Calu3 (cell line): Measurements from ENCODE around the gene MINDY4. TPM values are rescaled to one million over a fixed set of nuclear protein-coding genes. Genes with fewer than 3 reads are reported as not detected.

Experiments used
- BruUV-seq: library from RNA; stranded (reverse); fragments of 400-500 nt; replicated peaks from 2 replicates; lab custom pipeline; 2021; lab: Mats Ljungman, UMichigan
- CTCF ChIA-PET: fragments of 300-600 bp; sonication (Branson Sonifier 250); formaldehyde crosslinking; loops from one replicate; lab custom pipeline; 2022; ENCODE audit warnings: antibody characterized with exemption; lab: Charles Lee
- DNase-seq: peaks from one replicate; pipeline ENCODE4 v3.0.0; 2022
- H3K27ac Mint-ChIP-seq: one replicate; pipeline ENCODE4 v1.8.0; 2022; ENCODE audit warnings: mixed read lengths; ENCODE audit not compliant: unreplicated experiment
- H3K27me3 Mint-ChIP-seq: one replicate; pipeline ENCODE4 v1.8.0; 2022; ENCODE audit warnings: mixed read lengths; ENCODE audit not compliant: unreplicated experiment
- H3K36me3 Mint-ChIP-seq: one replicate; pipeline ENCODE4 v1.8.0; 2022; ENCODE audit warnings: mild to moderate bottlenecking, moderate library complexity, mixed read lengths; ENCODE audit not compliant: insufficient read depth, unreplicated experiment
- H3K4me1 Mint-ChIP-seq: one replicate; pipeline ENCODE4 v1.8.0; 2022; ENCODE audit warnings: mild to moderate bottlenecking, low read depth, mixed read lengths; ENCODE audit not compliant: unreplicated experiment
- H3K4me3 Mint-ChIP-seq: one replicate; pipeline ENCODE4 v1.8.0; 2022; ENCODE audit warnings: mild to moderate bottlenecking, low read depth, moderate library complexity, mixed read lengths; ENCODE audit not compliant: unreplicated experiment
- H3K9me3 Mint-ChIP-seq: one replicate; pipeline ENCODE4 v1.8.0; 2022; ENCODE audit warnings: low read depth, mixed read lengths; ENCODE audit not compliant: unreplicated experiment
- intact Hi-C: fragments of 100-400 bp; cut with micrococcal nuclease; formaldehyde crosslinking; loops from one replicate; pipeline ENCODE4 v1.10.0; 2022; ENCODE audit not compliant: unreplicated experiment
- total RNA-seq: library from RNA; stranded (reverse); gene quantifications from 2 replicates; pipeline ENCODE4 v1.2.3, GENCODE V29; 2022
- TF ChIP-seq, protein P1 (sequence below): fragments of 200-600 bp; IDR thresholded peaks from one replicate; pipeline ENCODE4 v1.8.0; 2022; ENCODE audit warnings: antibody characterized with exemption; ENCODE audit not compliant: unreplicated experiment

The MINDY4 gene
- total RNA-seq, 1 experiment from 2014 or later: 12.4 TPM

DNA sequence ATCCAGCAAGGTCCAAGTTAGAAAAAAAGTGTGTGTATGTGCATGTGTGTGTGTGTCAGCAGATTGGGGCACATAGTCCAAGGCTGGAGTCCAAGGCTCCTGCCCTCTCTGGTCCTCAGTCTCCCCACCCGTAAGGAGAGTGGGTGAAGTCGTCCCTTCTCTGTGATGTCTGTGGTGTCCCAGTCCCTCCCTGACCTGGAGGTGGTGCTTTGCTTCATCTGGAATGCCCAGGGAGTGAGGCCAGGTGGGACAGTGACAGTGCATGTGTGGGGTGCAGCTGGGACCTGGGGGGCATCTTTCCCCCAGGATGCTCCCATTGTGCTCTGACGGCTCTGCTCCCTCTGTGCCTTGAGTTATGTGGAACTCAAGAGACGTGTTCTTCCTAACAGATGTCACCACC, 158.5 kb downstream of the MINDY4 start:
- Mint-ChIP-seq H3K9me3 (no peaks in the 10 kb centered on the region), H3K36me3 (no peaks in the 10 kb centered on the region), H3K27ac (no peak overlapping the region), H3K27me3 (no peaks in the 10 kb centered on the region), H3K4me3 (no peak overlapping the region), H3K4me1 (peaks cover 46% of the 10 kb centered on the region)
- DNase-seq: no peak
- intact Hi-C loops: no loop called here
- BruUV-seq: no TSS peak
- TF ChIP-seq, protein P1, sequence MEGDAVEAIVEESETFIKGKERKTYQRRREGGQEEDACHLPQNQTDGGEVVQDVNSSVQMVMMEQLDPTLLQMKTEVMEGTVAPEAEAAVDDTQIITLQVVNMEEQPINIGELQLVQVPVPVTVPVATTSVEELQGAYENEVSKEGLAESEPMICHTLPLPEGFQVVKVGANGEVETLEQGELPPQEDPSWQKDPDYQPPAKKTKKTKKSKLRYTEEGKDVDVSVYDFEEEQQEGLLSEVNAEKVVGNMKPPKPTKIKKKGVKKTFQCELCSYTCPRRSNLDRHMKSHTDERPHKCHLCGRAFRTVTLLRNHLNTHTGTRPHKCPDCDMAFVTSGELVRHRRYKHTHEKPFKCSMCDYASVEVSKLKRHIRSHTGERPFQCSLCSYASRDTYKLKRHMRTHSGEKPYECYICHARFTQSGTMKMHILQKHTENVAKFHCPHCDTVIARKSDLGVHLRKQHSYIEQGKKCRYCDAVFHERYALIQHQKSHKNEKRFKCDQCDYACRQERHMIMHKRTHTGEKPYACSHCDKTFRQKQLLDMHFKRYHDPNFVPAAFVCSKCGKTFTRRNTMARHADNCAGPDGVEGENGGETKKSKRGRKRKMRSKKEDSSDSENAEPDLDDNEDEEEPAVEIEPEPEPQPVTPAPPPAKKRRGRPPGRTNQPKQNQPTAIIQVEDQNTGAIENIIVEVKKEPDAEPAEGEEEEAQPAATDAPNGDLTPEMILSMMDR: no peak
- CTCF ChIA-PET: interaction anchor here (1.3 to 2.5 kb wide), 2 partner anchors 9 to 32 kb away, joined by 10 to 13 read pairs; no protein-coding TSS in a partner anchor

DNA sequence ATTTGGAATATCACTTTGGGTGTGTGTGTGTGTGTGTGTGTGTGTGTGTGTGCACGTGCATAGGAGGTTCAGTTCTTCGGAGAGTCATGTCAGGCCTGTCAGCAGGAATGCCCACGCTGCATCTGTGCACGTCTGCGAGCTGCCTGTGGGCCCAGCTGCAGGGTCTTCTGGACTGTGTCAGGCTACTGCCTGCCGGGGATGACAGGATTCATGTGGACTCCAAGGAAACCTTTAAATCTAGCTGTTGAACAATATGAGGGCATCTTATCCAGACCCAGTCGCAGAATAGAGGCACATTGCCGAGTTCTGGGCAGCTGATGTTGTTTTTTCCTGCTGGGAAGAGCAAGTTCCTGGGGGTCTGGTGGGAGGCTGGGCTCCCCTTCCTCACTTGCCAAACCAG, 159.4 kb downstream of the MINDY4 start:
- Mint-ChIP-seq H3K9me3 (no peaks in the 10 kb centered on the region), H3K27ac (peak overlapping the region; percentile 63), H3K36me3 (no peaks in the 10 kb centered on the region), H3K4me3 (no peak overlapping the region), H3K4me1 (peaks cover 56% of the 10 kb centered on the region), H3K27me3 (no peaks in the 10 kb centered on the region)
- DNase-seq: no peak
- BruUV-seq: no TSS peak
- CTCF ChIA-PET: interaction anchor here (0.7 to 2.5 kb wide), 4 partner anchors 8 to 35 kb away, joined by 3 to 13 read pairs (median 7); no protein-coding TSS in a partner anchor
- intact Hi-C loops: no loop called here
- TF ChIP-seq, protein P1: no peak

DNA sequence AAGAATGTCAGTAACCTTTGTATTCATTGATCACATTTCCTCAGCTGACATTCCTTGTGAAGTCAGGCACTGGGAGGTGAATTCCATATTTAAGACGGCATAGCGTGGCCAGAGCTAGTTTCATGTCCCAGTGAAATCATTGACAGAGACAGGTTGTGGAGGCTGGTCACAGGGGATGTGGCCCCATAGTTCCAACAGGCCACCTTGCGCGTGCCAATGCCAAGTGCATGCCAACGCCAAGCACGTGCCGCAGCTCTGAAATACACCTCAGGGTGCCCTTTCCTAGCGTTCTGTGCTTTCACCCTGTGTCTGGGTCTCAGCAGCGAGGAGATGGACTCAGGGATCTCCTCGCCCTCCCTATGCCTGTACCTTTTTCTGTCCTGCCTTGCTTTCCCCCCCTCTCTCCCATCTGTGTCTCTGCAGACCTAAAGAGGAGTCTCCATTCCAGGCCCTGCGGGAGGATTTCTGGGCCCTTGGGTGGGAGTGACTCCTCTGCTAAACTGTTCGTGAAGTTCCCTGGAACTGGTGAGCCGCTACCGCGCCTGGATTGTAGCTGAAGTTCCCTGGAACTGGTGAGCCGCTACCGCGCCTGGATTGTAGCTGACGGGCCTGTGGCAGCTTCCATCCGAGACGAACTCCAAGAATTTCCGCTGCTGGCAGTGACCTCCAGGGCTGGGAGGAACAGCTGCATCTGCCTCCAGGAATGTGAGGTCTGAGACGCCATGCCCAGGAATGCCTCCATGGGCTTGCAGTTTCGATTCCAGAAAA, 160.1 kb downstream of the MINDY4 start:
- H3K27me3 Mint-ChIP-seq: no peaks in the 10 kb centered on the region
- H3K27ac Mint-ChIP-seq: peak overlapping the region; percentile 63
- BruUV-seq: no TSS peak
- TF ChIP-seq, protein P1: no peak
- H3K9me3 Mint-ChIP-seq: no peaks in the 10 kb centered on the region
- CTCF ChIA-PET: interaction anchor here (1.3 to 1.9 kb wide), 3 partner anchors 16 to 35 kb away, joined by 4 to 10 read pairs (median 5); no protein-coding TSS in a partner anchor
- no peaks in the 10 kb centered on the region for H3K36me3 Mint-ChIP-seq
- peaks cover 63% of the 10 kb centered on the region for H3K4me1 Mint-ChIP-seq
- intact Hi-C loops: no loop called here
- peak overlapping the region; percentile 5 for H3K4me3 Mint-ChIP-seq
- DNase-seq: no peak

DNA sequence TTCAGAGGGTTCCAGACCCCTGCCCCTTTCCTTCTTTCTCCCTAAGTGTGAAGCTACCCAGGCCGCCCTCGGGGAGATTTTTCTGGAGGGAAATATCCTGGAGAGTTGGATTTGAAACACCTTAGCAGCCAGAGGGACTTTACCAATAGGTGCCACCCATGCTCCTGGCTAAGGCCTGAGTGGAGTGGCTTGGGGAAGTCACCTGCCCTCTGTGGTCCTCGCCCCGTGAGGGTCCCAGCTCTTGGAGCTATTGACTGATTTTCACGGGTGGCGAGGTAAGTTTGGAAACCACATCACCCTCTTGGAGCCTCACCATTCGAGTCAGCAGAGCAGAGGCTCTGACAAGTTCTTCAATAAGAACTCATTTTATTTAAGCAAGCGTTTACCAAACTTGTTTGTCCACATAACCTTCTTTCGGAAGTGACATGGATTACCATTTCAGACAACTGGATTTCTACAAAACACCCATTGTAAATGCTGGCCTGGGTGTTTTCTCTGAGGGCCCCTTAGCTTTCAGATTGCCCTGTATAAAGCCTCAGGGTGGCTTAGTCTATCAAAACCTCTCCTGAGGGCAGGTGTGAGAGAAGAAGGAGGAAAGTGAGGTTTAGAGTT, 160.8 kb downstream of the MINDY4 start:
- Mint-ChIP-seq H3K4me3 (peak overlapping the region; percentile 17), H3K9me3 (no peaks in the 10 kb centered on the region), H3K4me1 (peaks cover 70% of the 10 kb centered on the region), H3K27me3 (no peaks in the 10 kb centered on the region), H3K27ac (peak overlapping the region; percentile 91), H3K36me3 (no peaks in the 10 kb centered on the region)
- no TSS peak for BruUV-seq
- TF ChIP-seq, protein P1: no peak
- intact Hi-C loops: no loop called here
- CTCF ChIA-PET: interaction anchor here (1.1 to 1.9 kb wide), 3 partner anchors 16 to 36 kb away, joined by 3 to 5 read pairs (median 4); no protein-coding TSS in a partner anchor
- no peak for DNase-seq
